Right forelimb (tissue), 1 donor: ENCODE results near the gene CHD9.

Experiments used
- DNase-seq: peaks from one replicate; pipeline ENCODE4 v3.0.0-alpha.2; 2018

Gene CHD9

GRCh38 chr16:53098526-53099317 lies 43.9 kb downstream of the CHD9 start:
- peak; percentile 92 for DNase-seq

DNA sequence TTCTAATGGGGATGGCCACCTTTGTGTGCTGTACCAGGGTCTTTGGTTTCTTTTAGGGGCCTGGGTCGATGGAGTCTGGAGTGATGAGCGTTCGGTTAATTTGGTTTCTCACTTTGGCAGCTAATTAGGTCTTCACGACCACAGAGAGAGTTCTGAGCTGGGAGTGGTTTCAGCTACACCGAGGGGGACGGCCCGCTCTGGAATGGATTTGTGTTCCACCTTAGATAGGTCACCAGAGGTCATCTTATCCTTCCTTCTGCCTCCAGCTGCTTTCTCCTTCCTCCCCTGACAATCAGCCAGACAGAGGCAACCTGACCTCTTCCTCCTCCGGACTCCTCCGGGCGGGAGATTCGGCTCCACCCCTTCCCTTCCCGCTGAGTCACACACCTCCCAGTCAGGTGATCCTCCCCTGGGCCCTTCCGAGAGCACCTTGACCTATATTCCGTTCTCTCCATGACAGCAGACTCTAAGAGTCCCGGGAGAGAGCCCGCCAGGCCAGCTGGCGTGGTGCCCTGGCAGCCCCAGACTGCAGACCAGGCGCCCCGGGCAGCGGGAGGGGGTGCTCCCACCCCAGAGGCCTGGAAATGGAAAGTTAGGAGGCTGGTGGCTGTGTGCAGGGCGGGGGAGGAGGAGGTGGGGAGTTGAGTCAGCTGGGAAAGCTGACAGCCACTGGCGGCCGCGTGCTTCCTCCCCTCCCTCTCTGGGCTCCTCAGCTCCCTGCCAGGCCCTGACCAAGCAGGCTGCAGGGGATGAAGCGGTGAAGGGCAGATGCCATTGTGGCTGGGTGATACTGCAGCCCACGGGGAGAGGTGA lies 44.7 kb downstream of the CHD9 start:
- peak; percentile 92 for DNase-seq

DNA sequence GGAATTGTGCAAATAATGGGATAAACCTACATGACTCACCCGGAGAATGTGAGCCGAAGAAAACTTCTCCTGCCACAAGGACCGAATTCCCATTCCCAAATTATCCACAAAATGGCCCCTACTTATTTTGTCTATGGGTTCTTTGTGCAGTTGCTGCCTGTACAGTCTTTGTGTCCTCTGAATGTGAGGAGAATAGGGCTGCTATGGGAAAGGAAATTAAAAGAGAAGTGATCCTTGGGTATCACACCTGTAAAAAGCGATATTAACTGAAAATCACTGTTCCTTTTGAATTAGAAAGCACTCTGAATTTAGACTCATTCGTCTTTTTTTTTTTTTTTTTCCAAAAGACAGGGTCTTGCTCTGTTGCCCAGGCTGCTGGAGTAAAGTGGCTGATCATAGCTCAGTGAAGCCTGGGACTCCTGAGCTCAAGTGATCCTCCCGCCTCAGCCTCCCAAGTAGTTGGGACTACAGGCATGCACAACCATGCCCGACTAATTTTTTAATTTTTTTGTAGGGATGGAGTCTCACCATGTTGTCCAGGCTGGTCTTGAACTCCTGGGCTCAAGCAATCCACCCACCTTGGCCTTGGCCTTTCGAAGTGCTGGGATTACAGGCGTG lies 45.4 kb downstream of the CHD9 start:
- DNase-seq = no peak

DNA sequence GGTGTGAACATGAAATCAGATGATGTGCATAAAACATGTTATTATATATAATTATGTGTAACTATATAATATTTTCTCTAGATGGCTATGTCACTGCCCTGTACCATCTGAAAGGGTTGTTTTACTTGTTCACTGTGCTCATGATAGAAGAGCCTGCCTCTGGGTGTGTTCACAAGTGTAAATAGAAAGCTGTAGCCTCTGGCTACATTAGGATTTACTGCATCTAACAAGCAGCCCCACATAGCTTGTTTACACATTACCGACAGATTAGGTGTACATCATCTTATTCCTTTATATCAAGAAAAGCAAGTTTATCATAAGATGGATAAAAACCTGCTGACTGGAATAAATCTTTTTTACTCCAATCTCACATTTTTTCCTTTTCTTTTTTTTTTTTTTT lies 46.1 kb downstream of the CHD9 start:
- DNase-seq = no peak

- no peak for DNase-seq
Measured at GRCh38 chr16:53103811-53104210, 49.0 kb downstream of the CHD9 start.

- DNase-seq = no peak
Measured at GRCh38 chr16:53105565-53105964, 50.8 kb downstream of the CHD9 start.

DNA sequence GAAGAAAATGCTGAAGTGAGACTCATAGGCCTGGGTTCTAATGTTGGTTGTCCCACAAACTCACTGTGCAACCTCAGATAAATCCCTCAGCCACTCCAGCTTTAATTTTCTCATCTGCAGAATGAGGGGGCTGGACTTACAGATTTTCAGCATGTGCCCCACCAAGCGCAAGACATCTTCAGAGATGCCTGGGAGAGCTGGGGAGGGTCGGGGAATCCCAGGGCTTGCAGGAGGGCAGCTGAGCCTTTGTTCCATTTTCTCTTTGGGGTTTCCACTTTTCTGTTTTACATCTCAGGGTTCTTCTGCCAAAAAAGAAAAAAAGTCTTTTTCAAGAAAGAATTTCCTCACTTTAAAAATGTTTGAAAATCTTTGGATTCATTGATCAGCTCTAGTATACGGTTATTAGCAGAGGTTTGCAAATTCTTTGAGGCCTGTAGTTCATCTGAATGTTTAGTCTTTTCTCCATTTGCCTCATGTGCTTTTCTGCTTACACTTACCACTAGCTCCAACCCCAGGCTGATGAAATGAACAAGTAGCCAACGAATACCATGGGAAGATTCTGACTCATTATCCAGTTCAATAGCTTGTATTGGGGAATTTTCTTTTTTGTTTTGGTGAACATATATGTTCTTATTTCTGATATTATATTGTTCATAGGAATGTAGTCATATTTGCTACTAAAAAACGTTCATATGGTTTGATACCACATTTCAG lies 56.4 kb downstream of the CHD9 start:
- DNase-seq = no peak

- no peak for DNase-seq
Measured at GRCh38 chr16:53112015-53112414, 57.2 kb downstream of the CHD9 start.

- no peak for DNase-seq
Measured at GRCh38 chr16:53115047-53115446, 60.3 kb downstream of the CHD9 start.

GRCh38 chr16:53115773-53116172 lies 61.0 kb downstream of the CHD9 start:
- DNase-seq = no peak

- DNase-seq = no peak
Measured at GRCh38 chr16:53121043-53121620, 66.3 kb downstream of the CHD9 start.

DNA sequence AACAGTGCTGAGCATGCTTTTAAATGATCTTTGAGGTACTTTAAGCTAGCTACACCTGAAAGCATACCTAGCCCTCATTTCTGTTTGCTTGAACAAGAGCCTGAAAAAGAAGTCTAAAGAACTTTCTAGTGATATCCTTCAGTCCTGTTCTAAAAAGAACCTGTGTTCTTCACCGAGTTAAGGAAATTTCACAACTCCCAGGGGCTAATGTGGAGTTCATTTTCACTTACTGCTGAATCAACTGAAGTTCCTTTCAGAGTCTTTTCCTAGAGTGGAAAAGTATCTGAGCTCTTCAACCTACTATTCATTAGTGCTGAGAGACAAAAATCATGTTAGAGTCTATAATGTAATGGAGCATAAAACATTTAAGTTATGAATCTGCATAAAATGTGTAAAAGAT lies 66.9 kb downstream of the CHD9 start:
- no peak for DNase-seq

- DNase-seq = no peak
Measured at GRCh38 chr16:53123747-53124146, 69.0 kb downstream of the CHD9 start.

DNA sequence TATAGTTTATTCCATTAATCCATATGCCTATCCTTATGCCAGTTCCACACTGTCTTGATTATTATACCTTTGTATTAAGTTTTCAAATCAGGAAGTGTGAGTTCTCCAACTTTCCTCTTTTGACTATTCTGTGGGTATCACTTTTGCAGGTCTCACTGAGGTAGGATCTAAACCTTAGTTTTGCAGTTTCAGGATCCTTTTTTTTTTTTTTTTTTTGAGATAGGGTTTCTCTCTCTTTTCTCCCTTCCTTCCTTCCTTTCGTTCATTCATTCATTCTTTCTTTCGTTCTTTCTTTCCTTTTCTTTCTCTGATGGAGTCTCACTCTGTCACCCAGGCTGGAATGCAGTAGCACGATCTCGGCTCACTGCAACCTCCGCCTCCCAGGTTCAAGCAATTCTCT lies 71.6 kb downstream of the CHD9 start:
- no peak for DNase-seq

- DNase-seq = peak; percentile 64
Measured at GRCh38 chr16:53129281-53130158, 74.7 kb downstream of the CHD9 start.

DNA sequence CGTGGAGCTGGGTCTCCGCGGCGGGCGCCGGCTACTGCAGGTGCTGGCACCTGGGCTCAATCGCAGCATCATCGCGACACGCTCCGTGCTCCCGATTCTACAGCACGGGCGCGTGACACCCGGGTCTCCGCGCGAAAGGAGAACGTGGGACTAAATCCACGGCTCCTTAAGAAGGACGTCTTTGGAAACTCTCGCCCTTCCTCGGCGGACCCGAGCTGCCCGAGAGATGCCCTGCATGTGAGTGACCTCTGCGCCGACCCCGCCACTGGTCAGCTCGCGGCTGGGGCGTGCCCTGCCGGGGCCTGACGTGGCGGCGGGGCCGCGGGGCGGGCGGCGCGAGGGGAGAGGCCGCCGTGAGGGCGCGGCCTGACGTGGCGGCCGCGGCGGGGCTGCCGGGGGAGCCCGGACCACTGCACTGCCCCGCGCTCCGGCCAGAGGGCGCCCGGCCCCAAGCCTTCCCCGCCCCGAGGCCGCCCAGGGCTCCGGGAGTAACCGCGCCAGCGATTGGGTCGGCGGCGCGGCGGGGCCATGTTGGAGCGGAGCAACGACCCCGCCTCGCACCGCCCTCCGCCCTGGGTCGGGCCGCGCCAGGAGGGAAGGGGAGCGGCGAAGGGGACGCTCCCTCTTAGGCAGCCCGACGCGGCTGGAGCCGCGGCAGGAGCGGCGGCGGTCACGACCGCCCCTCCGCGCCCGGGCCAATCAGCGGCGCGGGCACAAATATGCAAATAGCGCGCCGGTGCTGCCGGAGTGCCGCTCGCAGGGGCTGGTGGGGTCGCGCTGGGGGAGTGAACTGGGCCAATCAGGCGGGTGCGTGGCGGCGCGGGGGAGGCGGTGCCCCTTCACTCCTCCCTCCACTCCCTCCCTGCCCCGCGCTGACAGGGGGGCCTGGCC lies 75.6 kb downstream of the CHD9 start:
- peak; percentile 98 for DNase-seq

DNA sequence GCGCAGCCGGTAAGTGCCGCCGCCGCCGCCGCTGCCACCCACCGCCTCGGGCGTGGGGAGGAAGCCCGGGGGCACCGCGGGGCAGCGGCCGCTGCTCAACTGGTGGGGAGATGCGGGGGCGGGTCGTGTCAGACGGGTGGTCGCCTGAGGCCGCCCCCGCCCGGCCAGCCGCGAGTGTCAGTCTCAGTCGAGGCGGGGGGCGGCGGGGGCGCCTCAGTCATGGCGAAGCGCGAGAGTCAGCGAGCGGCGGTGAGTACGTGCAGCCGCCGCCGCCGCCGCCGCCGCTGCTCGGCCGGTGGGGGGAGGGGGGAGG lies 76.2 kb downstream of the CHD9 start:
- no peak for DNase-seq

DNA sequence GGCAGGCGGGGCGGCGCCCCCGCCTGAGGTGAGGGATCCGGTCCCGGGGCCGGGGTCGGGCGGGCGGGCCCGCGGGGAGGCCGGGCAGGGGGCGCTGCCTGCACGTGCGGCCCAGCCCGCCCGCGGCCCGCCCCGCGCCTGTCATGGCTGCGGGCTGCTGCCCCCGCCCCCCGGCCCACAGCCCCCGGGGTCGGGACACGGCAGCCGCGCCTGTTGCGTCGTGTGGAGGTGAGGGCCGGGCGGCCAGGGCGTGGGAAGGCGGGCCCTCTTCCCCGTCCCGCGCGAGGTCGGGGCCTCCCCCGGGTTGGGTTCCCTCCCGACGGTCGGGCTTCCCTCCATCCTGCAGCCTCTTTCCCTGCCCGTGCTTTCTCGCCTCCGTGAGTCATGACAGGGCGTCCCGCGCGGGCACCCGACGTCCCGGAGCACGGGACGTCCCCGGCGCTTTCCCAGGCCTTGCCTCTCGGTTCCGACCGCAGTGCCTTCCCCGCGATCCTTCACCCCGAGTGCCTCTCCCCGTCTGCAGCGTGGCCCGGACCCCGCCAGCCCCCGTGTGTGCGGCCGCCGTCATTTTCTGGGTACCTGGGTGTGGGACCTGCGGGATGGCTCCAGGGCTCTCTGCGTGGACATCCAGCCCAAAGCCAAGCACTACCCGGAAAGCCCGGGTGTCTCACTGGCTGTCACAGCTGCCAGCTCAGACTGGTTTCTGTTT lies 76.7 kb downstream of the CHD9 start:
- DNase-seq = peak; percentile 76

GRCh38 chr16:53132406-53132805 lies 77.6 kb downstream of the CHD9 start:
- DNase-seq = no peak

GRCh38 chr16:53135329-53135728 lies 80.5 kb downstream of the CHD9 start:
- no peak for DNase-seq
